ENCODE results near the gene SFXN5. TPM values are rescaled to one million over a fixed set of nuclear protein-coding genes. Genes with fewer than 3 reads are reported as not detected.

The SFXN5 gene
- total RNA-seq, 1 experiment from 2014 or later, result 6.0 TPM

DNA sequence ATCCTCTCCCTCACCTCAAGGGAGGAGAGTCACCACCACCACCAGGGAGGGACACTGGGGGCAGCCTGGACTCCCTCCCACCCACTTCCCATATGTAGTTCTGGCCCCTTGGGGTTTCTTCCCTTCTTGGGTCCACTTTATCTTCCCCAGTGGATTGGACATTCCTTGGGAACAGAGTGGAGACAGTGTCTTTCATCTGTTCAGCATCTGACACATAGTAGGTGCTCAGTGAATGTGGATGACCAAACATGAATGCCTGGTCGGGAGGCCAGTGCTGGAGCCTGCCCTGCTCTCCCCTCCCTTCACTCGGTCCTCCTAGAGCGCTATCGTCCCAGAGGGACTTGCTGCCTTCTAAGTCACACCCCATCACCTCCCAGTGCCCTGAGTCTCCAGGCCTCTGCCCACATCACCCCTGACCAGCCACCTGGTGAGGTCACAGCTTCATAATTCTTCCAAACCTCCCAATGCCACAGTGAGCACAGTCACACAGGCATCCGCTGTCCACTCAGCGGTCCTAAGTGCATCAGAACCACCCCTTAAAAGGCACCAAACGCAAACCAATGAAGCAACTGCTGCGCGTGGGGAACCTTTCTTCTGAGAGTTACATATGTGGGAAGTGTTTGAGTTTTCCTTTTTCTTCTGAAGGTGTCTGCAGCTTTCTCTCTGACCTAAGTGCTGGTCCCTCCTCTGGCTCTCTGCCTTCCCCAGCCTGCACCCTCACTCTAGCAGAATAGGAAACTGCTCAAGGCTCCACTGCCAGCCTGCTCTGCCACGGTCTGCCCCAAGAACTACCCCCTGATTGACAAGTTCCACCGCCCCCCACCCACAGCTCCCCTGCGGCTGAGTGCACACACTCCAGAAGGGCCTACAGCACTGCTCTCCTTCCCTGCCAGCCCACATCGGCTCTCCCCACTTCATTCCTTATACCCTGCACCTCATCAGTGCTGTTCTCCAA is 7.2 kb upstream of the SFXN5 start:
- H3K9me3 Mint-ChIP-seq (ENCODE audit: unreplicated experiment), result no peaks in the 10 kb centered on the region
- CTCF ChIA-PET, result interaction anchor here (0.6 to 1.2 kb wide), 4 partner anchors 68 to 99 kb away, joined by 3 to 6 read pairs (median 3); no protein-coding TSS in a partner anchor
- peaks cover 14% of the 10 kb centered on the region for H3K36me3 Mint-ChIP-seq (ENCODE audit: insufficient read depth, unreplicated experiment)
- no peak overlapping the region for H3K27ac Mint-ChIP-seq (ENCODE audit: low read depth, unreplicated experiment)
- intact Hi-C loops (cut with micrococcal nuclease), result no loop called here
- DNase-seq (ENCODE audit: unreplicated experiment), result no peak
- no TSS peak for BruUV-seq (replicated peaks)
- no peaks in the 10 kb centered on the region for H3K4me1 Mint-ChIP-seq (ENCODE audit: insufficient read depth, unreplicated experiment)
- H3K4me3 Mint-ChIP-seq (ENCODE audit: unreplicated experiment), result no peak overlapping the region
- POLR2A ChIA-PET, result no interaction called here
- H3K27me3 Mint-ChIP-seq (ENCODE audit: insufficient read depth, unreplicated experiment), result no peaks in the 10 kb centered on the region
- TF ChIP-seq, protein P1, sequence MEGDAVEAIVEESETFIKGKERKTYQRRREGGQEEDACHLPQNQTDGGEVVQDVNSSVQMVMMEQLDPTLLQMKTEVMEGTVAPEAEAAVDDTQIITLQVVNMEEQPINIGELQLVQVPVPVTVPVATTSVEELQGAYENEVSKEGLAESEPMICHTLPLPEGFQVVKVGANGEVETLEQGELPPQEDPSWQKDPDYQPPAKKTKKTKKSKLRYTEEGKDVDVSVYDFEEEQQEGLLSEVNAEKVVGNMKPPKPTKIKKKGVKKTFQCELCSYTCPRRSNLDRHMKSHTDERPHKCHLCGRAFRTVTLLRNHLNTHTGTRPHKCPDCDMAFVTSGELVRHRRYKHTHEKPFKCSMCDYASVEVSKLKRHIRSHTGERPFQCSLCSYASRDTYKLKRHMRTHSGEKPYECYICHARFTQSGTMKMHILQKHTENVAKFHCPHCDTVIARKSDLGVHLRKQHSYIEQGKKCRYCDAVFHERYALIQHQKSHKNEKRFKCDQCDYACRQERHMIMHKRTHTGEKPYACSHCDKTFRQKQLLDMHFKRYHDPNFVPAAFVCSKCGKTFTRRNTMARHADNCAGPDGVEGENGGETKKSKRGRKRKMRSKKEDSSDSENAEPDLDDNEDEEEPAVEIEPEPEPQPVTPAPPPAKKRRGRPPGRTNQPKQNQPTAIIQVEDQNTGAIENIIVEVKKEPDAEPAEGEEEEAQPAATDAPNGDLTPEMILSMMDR (IDR thresholded peaks at IDR 0.05; ENCODE audit: unreplicated experiment), result no peak

DNA sequence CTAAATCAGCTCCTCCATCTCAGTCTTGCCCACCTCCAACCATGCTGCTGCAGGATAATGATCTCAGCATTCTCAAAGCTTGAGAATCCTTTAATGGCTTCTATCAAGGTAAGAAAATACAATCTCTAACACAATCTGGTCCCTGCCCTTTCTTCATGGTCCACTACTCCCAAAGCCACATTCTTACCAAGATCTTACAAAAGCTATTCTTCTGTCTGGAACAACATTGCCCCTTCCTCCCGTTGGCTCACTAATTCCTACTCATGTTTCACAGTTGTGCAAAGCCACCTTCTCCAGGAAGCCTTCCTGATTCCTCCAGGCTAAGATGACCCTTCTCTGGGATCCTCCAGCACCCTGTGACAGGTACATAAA is 5.9 kb upstream of the SFXN5 start:
- H3K9me3 Mint-ChIP-seq (ENCODE audit: unreplicated experiment), result no peaks in the 10 kb centered on the region
- TF ChIP-seq, protein P1 (IDR thresholded peaks at IDR 0.05; ENCODE audit: unreplicated experiment), result no peak
- no peaks in the 10 kb centered on the region for H3K27me3 Mint-ChIP-seq (ENCODE audit: insufficient read depth, unreplicated experiment)
- no peak overlapping the region for H3K4me3 Mint-ChIP-seq (ENCODE audit: unreplicated experiment)
- DNase-seq (ENCODE audit: unreplicated experiment), result no peak
- intact Hi-C loops (cut with micrococcal nuclease), result no loop called here
- CTCF ChIA-PET, result interaction anchor here (0.8 to 3.6 kb wide), 2 partner anchors 8 to 100 kb away, joined by 3 to 31 read pairs; no protein-coding TSS in a partner anchor
- no peaks in the 10 kb centered on the region for H3K4me1 Mint-ChIP-seq (ENCODE audit: insufficient read depth, unreplicated experiment)
- BruUV-seq (replicated peaks), result no TSS peak
- POLR2A ChIA-PET, result no interaction called here
- peaks cover 22% of the 10 kb centered on the region for H3K36me3 Mint-ChIP-seq (ENCODE audit: insufficient read depth, unreplicated experiment)
- no peak overlapping the region for H3K27ac Mint-ChIP-seq (ENCODE audit: low read depth, unreplicated experiment)

DNA sequence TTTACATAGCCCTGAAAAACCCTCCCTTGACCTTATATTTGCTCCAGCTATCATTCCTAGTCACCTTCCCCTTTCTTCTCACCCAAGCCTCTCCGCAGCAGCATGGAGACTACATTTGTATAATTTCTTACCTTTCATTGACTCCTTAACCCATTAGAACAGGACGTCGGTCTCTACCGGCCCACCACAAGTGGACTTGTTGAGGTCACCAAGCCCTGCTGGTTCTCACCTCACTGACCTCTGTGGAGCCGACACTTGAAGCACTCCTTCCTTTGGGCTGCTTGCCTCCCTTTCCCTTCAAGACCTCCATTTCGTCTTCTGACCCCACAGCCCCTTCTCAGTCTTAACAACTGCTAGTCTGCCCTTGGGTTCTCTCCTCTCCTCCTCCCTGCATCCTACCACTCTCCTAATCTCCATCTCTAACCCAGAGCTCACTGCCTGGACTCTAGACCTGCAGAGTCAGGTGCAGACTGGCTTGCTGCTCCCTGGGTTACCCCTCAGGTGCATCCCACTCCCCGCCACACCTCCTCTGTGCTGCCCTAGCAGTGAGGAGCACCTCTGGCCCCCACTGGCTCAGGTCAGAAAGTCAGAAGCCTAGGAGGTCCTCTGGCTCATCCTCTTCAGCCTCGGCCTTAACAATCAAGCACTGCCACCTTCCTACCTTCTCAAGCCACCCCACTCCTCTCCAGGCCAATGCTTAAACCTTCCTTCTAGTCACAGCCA is 5.3 kb upstream of the SFXN5 start:
- intact Hi-C loops (cut with micrococcal nuclease), result no loop called here
- TF ChIP-seq, protein P1 (IDR thresholded peaks at IDR 0.05; ENCODE audit: unreplicated experiment), result no peak
- no peaks in the 10 kb centered on the region for H3K27me3 Mint-ChIP-seq (ENCODE audit: insufficient read depth, unreplicated experiment)
- ChIA-PET CTCF (interaction anchor here (0.6 to 3.6 kb wide), 2 partner anchors 9 to 105 kb away, joined by 3 to 31 read pairs; no protein-coding TSS in a partner anchor), POLR2A (no interaction called here)
- no peak overlapping the region for H3K27ac Mint-ChIP-seq (ENCODE audit: low read depth, unreplicated experiment)
- no TSS peak for BruUV-seq (replicated peaks)
- no peaks in the 10 kb centered on the region for H3K9me3 Mint-ChIP-seq (ENCODE audit: unreplicated experiment)
- peaks cover 27% of the 10 kb centered on the region for H3K36me3 Mint-ChIP-seq (ENCODE audit: insufficient read depth, unreplicated experiment)
- no peak overlapping the region for H3K4me3 Mint-ChIP-seq (ENCODE audit: unreplicated experiment)
- DNase-seq (ENCODE audit: unreplicated experiment), result no peak
- H3K4me1 Mint-ChIP-seq (ENCODE audit: insufficient read depth, unreplicated experiment), result peaks cover 5% of the 10 kb centered on the region

Measured in MCF 10A (cell line).